GM19351 (cell line): ENCODE measurements around the gene SFRP2.

Source experiments
- ATAC-seq: cut with Tn5 transposase; IDR thresholded peaks from one replicate; pipeline ENCODE4 v1.9.1; 2021; ENCODE audit warnings: mild to moderate bottlenecking, moderate library complexity; ENCODE audit not compliant: unreplicated experiment

The SFRP2 gene

GRCh38 chr4:153773236-153773690 is 15.6 kb downstream of the SFRP2 start:
- ATAC-seq, result no peak

- no peak for ATAC-seq
Observed at GRCh38 chr4:153771046-153771445, 17.8 kb downstream of the SFRP2 start.

- ATAC-seq, result no peak
Observed at GRCh38 chr4:153766758-153767157, 22.1 kb downstream of the SFRP2 start.

GRCh38 chr4:153765894-153766293 is 23.0 kb downstream of the SFRP2 start:
- ATAC-seq, result no peak

GRCh38 chr4:153764601-153765368 is 24.1 kb downstream of the SFRP2 start:
- ATAC-seq, result no peak

GRCh38 chr4:153763404-153763803 is 25.5 kb downstream of the SFRP2 start:
- ATAC-seq, result no peak

GRCh38 chr4:153759407-153760316 is 29.2 kb downstream of the SFRP2 start, which contains the start of gene RNF175:
Gene RNF175, minus strand, starts transcription at chr4:153760024. Its CDS starts 162 bp downstream, at chr4:153759862.
- ATAC-seq, result no peak

- ATAC-seq, result no peak
Observed at GRCh38 chr4:153758688-153759406, 30.0 kb downstream of the SFRP2 start.

- ATAC-seq, result no peak
Observed at GRCh38 chr4:153758136-153758535, 30.7 kb downstream of the SFRP2 start.

- ATAC-seq, result no peak
Observed at GRCh38 chr4:153757407-153757806, 31.5 kb downstream of the SFRP2 start.

- ATAC-seq, result no peak
Observed at GRCh38 chr4:153755186-153755585, 33.7 kb downstream of the SFRP2 start.

GRCh38 chr4:153750197-153750817 is 38.6 kb downstream of the SFRP2 start:
- peak; percentile 95 for ATAC-seq

- no peak for ATAC-seq
Observed at GRCh38 chr4:153748378-153748777, 40.5 kb downstream of the SFRP2 start.

GRCh38 chr4:153747406-153747955 is 41.4 kb downstream of the SFRP2 start:
- no peak for ATAC-seq

GRCh38 chr4:153745651-153746050 is 43.2 kb downstream of the SFRP2 start:
- no peak for ATAC-seq

GRCh38 chr4:153741541-153741940 is 47.3 kb downstream of the SFRP2 start:
- no peak for ATAC-seq

GRCh38 chr4:153735906-153736461 is 52.9 kb downstream of the SFRP2 start:
- no peak for ATAC-seq

- peak; percentile 76 for ATAC-seq
Observed at GRCh38 chr4:153733751-153734448, 55.0 kb downstream of the SFRP2 start.

GRCh38 chr4:153731239-153731638 is 57.6 kb downstream of the SFRP2 start:
- no peak for ATAC-seq
